Muscle layer of duodenum (tissue), 2 donors: ENCODE measurements around the gene MPLKIP.

Experiments used
- H3K27ac ChIP-seq: one replicate; pipeline ENCODE4 v1.7.0; 2013; ENCODE audit warnings: mild to moderate bottlenecking, low read length
- H3K27me3 ChIP-seq: one replicate; pipeline ENCODE4 v1.7.0; 2013; ENCODE audit warnings: low read depth, mild to moderate bottlenecking, control low read depth, low read length
- H3K36me3 ChIP-seq, 2 donors: one replicate each; pipeline ENCODE4 v1.7.0; 2013; ENCODE audit warnings: low read length in 2 of 2, control low read depth in 1 of 2, mild to moderate bottlenecking in 1 of 2; ENCODE audit not compliant: insufficient read depth in 2 of 2, control insufficient read depth in 1 of 2
- H3K4me1 ChIP-seq, 2 donors: one replicate each; pipeline ENCODE4 v1.7.0; 2013; ENCODE audit warnings: low read length in 2 of 2, mild to moderate bottlenecking in 2 of 2, control low read depth in 1 of 2, moderate library complexity in 1 of 2; ENCODE audit not compliant: insufficient read depth in 2 of 2, control insufficient read depth in 1 of 2
- H3K4me3 ChIP-seq, 2 donors: one replicate each; pipeline ENCODE4 v1.7.0; 2013; ENCODE audit warnings: low read length in 2 of 2, low read depth in 1 of 2, mild to moderate bottlenecking in 1 of 2
- H3K9me3 ChIP-seq, 2 donors: one replicate each; pipeline ENCODE4 v1.7.0; 2013; ENCODE audit warnings: low read length in 2 of 2, control low read depth in 1 of 2, mild to moderate bottlenecking in 1 of 2; ENCODE audit not compliant: control insufficient read depth in 1 of 2
- donor health status: healthy.

Gene MPLKIP

GRCh38 chr7:40095695-40096327 is 38.6 kb downstream of the MPLKIP start:
- Histone ChIP-seq H3K4me3 (no peak overlapping the region), H3K27me3 (no peaks in the 10 kb centered on the region), H3K36me3 (peaks cover 38 to 40% of the 10 kb centered on the region in 2 donors), H3K9me3 (no peaks in the 10 kb centered on the region), H3K4me1 (peaks cover 0 to 3% of the 10 kb centered on the region in 2 donors), H3K27ac (no peak overlapping the region)

- Histone ChIP-seq H3K4me3 (no peak overlapping the region), H3K27ac (no peak overlapping the region), H3K36me3 (peaks cover 38 to 40% of the 10 kb centered on the region in 2 donors), H3K27me3 (no peaks in the 10 kb centered on the region), H3K9me3 (no peaks in the 10 kb centered on the region), H3K4me1 (peaks cover 0 to 3% of the 10 kb centered on the region in 2 donors)
Measured at GRCh38 chr7:40095230-40095629, 39.2 kb downstream of the MPLKIP start.

- Histone ChIP-seq H3K4me1 (peaks cover 0 to 3% of the 10 kb centered on the region in 2 donors), H3K4me3 (no peak overlapping the region), H3K36me3 (peaks cover 44 to 46% of the 10 kb centered on the region in 2 donors), H3K27me3 (no peaks in the 10 kb centered on the region), H3K9me3 (no peaks in the 10 kb centered on the region), H3K27ac (no peak overlapping the region)
Measured at GRCh38 chr7:40093631-40094350, 40.6 kb downstream of the MPLKIP start.

GRCh38 chr7:40092182-40092581 is 42.2 kb downstream of the MPLKIP start:
- no peak overlapping the region for H3K4me3 ChIP-seq
- peaks cover 0 to 3% of the 10 kb centered on the region in 2 donors for H3K4me1 ChIP-seq
- H3K36me3 ChIP-seq, result peaks cover 47 to 55% of the 10 kb centered on the region in 2 donors
- H3K9me3 ChIP-seq, result no peaks in the 10 kb centered on the region
- H3K27me3 ChIP-seq, result no peaks in the 10 kb centered on the region
- H3K27ac ChIP-seq, result no peak overlapping the region

GRCh38 chr7:40077849-40078248 is 56.6 kb downstream of the MPLKIP start:
- Histone ChIP-seq H3K27ac (no peak overlapping the region), H3K36me3 (peaks cover 0 to 5% of the 10 kb centered on the region in 2 donors), H3K9me3 (no peaks in the 10 kb centered on the region), H3K4me3 (no peak overlapping the region), H3K4me1 (no peaks in the 10 kb centered on the region), H3K27me3 (no peaks in the 10 kb centered on the region)
